Measurements from ENCODE around the gene AANAT.

AANAT gene

DNA sequence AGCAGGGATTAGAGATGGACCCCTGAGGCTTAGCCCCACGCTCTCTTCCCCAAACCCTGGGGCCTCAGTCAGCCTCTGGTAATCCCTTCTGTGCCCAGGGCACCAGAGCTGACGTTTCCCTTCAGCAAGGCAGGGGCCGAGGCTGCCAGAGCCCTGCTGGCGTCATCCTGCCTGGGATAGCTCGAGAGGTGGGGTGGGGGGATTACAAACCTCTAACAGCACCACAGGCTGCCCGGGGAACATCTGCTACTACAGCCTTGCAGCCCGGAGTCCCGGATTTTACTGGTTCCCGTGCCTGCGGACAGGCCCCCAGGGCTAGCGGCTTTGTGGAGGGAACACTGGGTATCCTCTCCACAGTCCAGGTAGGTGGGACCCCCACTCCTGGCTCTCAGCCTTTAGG is at the start of gene AANAT:
TSS of gene AANAT (plus strand) at position 238 of the 400 bp plus-strand sequence. CDS start 1,144 bp downstream, outside the sequence.
- no peak for DNase-seq (ENCODE audit: low read depth)

DNA sequence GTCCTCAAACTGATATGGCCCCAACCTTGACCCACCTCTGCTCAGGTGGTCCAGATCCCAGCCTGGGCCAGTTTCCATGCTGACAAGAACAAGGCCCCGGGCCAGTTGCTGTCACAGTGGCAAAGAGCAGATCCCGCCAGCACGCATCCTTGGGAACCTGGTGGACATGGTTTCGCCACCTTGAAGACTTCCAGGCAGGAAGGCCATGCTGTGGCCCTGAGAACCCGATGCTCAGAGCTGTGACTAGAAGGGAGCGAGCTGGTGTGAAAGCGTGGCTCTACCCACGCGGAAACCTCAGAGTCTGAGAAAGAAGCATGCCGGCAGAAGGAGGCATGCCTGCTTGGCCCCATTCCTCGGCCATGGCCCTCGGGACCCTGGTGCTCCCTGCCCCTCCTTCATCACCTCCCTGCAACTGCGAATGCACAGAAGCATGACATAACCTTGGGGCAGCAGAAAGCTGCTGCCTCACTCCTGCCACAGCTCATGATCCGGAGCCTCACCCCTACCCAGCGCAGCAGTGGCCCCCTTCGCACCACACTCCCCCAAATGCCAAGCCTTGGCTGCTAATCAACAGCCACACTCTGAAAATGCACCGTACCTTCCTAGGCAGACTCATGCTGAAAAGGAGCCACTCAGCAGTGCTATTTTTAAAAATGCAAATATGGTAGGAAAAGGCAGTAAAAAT is 47.7 kb upstream of the AANAT start:
- no peak for DNase-seq (ENCODE audit: low read depth)

DNA sequence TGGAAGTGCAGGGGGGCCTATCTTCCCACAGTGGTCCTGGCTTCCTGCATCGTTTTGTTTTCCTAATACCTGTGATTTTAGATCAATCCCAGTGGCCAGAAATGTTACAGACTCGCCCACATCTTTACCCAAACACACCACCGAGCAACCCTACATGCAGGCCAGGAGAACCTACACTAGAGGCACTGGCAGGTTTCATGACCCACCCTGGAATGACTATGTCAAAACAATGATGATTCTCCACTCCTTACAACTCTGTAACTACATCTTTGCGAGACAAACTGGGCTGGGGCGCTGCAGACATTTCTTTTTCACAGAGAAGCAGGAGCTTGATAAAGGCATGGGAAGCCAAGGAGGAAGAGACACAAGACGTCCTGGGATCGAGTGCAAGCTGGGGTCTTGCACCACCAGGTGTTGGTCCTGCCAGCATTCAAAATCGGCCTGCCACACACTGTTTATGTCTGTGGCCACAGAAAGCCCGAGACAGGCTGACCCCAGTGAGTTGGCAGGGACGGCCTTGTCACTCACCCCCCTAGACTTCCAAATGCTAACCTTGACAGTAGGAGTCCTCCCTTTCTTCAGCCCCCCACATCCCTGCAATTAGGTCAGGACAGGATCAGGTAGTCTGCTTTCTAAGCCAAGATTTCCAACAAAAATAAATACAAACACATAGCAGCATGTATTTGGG is 46.9 kb upstream of the AANAT start:
- DNase-seq (ENCODE audit: low read depth): no peak

DNA sequence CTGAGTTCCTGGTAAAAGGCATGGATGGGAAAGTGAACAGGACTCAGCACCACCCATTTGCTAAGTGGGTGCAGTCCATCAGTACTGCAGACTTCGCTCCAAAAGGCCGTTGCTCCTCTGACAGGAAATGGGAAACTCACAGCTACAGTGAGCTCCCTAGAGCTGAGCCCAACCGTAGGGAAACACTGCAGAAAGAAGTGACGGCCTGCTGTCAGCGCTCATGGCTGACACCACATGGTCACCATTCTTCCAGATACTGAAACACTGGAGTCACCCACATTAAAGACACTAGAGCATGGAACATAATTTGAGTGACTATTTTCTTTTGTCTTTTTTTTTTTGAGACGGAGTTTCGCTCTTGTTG is 46.4 kb upstream of the AANAT start:
- DNase-seq (ENCODE audit: low read depth): no peak

DNA sequence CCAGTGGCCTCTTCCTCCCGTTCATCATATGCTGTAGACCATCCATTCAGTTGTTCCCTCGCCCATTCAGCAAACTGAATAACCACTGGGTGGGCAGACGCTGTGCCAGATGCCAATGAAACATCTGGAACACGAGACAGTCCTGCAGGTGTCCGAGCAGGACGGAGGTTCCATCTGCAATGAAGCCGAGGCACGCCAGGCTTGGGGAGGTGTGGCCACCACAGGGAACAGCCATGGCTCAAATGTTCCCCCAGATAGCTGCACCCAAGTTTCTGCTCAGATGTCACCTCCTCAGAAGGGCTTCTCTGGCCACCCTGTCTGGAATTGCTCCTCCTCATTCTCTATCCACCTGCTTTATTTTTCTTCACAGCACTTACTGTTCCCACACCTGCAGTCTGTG is 45.0 kb upstream of the AANAT start:
- DNase-seq (ENCODE audit: low read depth): no peak

DNA sequence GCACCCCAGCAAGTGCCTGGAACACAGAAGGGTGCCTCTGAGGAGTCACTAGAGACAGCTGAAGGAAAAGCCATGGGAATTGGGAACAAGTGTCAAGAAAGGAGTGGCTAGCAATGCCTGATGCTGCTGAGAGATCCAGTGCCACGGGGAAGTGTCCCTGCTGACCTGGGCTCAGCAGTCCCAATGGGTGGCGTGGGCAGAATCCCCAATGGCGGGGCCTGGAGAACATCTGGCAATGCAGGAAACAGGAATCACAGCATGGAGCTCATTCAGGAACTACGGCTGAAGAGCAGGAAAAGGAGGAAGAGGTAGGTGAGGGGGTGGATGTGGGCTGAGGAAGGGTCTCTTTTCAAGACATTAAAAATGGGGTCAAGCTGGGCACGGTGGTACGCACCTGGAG is 44.5 kb upstream of the AANAT start:
- DNase-seq (ENCODE audit: low read depth): no peak

DNA sequence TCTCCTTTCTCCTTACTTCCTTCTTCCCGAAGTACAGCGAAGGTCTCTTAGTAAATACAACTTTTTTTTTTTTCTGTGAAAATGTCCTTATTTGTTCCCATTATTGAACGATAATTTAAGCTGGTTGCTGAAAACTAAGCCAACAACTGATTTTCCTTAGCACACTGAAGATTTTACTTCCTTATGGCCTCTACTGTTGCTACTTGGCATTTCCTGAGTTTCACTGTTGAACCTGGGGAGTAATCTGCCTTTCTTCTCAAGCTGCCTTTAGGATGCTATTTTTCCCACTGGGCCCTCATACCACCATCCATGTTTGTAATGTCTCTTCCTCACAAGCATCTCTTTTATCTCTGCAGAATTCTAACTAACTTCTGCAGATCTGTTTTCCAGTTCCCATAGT is 40.5 kb upstream of the AANAT start:
- no peak for DNase-seq (ENCODE audit: low read depth)

DNA sequence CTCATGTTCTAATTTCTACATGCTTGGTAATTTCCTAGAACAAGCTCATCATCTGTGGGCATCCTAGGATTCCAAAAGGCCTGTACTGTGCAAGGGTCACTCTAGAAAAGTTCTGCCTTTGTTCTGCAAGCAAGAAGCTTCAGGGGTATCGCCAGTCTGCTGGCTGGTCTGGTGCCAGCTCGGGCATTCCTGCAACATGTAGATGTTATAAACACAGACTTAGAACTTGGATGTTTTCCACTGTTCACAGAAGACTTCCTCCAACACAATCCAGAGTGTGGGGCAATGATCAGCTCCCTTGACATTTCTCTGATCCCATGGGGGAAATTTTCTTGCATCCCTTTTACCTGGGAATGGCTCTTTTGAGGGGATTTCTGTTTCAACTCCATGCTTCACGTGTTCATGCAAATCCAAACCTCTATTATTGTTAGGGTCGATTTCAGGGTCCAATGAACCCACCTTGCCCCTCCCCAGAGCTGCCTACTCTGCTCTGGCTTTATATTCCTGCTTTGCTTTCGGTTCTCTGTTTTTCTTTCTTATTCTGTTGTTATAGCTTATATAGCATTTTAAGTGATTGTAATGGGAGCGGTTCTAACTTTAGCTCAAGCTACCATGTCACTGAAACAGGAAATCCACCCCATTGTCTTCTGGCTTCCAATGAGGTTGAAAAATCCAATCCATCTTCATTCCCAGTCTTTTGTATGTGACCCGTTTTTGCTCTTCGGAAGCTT is 39.7 kb upstream of the AANAT start:
- DNase-seq (ENCODE audit: low read depth): no peak

DNA sequence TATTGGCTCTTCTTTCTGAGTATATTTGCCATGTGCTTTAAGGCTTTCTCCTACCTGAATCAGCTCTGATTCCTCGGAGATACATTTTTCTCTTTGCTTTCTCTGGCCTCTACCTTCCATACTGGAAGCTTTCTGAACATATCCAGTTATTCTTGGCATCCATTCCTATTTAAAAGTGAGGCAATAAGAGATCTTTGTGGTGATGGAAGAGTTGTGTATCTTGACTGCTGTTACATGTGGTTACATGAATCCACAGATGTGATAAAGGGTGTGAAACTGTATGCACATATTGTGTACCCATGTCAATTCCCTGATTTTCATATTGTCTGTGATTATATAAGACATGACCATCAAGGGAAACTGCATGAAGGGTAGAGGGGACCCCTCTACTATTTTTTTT is 38.9 kb upstream of the AANAT start:
- DNase-seq (ENCODE audit: low read depth): no peak

DNA sequence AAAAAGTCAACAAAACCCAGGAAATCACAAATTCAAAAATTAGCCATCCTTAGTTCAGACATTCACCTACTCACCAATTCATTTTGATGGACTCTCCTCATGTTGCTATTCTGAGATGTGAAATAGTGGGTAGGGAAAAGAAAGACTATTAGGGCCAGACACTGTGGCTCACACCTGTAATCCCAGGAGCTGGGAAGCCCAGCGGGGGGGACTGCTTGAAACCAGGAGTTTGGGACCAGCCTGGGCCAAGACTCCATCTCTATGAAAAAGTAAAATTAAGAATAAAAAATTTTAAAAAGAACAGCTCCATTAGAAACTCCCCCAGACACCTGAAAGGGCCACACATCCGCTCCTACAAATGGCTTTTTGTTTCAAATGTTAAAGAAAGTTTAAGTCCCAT is 35.9 kb upstream of the AANAT start:
- DNase-seq (ENCODE audit: low read depth): no peak

DNA sequence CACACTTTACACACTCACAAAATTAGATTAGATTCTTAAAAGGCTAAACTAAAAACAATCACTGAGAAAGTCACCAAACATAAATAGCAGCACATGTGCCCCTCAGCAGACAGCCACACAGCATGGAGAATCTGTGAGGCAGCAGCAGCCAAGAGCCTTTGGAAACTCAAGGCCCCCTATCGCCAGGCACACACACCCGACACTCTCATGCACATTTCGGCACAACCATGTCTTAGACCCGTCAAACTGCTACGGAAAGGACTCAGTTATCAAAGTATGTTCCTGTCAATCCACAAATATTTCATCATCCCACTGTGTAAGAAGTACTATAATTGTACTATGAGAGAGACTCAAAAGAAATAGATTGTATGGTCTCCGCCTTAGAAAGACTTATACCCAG is 35.4 kb upstream of the AANAT start:
- no peak for DNase-seq (ENCODE audit: low read depth)

DNA sequence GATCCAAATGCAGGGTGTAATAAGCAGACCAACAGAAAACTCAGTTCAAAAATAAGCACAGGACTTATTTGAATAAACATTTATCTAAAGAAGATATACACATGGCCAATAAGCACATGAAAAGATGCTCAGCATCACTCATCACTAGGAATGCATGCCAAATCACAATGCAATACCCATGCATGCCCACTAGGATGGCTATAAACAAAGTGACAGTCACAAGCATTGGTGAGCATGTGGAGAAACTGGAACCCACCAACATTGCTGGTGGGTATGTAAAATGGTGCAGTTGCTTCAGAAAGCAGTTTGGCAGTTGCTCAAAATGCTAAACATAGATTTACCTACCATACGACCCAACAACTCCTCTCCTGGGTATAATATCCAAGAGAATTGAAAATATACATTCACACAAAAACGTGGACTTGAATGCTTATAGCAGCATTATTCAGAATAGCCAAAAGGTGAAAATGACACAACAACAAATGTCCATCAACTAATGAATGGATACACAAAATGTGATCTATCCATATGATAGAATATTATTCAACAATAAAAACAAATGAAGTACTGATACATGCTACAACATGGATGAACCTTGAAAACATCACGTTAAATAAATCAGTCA is 34.6 kb upstream of the AANAT start:
- DNase-seq (ENCODE audit: low read depth): peak; percentile 66

DNA sequence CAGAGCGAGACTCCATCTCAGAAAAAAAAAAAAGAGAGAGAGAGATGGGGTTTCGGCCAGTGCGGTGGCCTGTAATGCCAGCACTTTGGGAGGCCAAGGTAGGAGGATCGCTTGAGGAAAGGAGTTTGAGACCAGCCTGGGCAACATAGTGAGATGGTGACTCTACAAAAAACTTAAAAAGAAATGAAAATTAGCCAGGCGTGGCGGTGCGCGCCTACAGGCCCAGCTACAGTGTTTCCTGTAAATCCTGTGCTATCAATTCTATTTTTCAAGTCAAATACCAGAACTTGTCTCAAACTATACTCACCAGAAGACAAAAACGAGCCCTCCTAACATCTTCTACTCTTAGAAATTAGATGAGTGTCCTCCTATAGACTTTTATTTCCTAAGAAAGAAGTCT is 33.7 kb upstream of the AANAT start:
- DNase-seq (ENCODE audit: low read depth): no peak

DNA sequence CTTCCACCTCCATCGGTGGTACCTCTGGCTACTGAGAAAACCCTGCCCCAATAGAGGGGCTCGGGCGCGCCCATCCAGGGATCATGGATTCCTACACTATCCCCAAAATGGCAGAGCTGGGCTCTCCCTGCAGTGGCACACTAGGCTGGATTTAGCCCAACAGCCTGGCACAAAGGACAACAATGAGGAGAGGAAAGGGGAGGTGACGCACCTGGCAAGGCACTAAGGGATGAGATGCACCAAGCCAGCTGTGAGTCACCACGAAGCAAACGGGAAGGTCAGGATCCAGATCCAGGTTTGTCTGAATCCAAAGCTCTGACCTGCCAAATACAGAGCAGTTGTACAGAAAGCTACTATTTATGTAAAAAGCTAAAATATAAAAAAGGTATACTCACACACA is 32.5 kb upstream of the AANAT start:
- no peak for DNase-seq (ENCODE audit: low read depth)

DNA sequence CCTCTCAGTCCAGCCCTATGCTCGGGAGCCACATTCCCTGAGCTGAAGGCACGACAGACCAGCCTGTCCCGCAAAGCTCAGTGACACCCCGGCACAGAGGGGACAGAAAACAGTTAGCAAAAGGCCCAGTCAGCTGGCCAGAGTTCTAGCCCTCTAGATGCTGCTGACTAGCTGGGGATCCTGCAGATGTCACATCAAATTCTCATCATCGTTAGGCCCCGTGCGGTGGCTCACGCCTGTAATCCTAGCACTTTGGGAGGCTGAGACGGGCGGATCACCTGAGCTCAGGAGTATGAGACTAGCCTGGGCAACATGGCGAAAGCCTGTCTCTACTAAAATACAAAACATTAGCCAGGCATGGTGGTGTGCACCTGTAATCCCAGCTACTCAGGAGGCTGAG is 31.7 kb upstream of the AANAT start:
- no peak for DNase-seq (ENCODE audit: low read depth)

DNA sequence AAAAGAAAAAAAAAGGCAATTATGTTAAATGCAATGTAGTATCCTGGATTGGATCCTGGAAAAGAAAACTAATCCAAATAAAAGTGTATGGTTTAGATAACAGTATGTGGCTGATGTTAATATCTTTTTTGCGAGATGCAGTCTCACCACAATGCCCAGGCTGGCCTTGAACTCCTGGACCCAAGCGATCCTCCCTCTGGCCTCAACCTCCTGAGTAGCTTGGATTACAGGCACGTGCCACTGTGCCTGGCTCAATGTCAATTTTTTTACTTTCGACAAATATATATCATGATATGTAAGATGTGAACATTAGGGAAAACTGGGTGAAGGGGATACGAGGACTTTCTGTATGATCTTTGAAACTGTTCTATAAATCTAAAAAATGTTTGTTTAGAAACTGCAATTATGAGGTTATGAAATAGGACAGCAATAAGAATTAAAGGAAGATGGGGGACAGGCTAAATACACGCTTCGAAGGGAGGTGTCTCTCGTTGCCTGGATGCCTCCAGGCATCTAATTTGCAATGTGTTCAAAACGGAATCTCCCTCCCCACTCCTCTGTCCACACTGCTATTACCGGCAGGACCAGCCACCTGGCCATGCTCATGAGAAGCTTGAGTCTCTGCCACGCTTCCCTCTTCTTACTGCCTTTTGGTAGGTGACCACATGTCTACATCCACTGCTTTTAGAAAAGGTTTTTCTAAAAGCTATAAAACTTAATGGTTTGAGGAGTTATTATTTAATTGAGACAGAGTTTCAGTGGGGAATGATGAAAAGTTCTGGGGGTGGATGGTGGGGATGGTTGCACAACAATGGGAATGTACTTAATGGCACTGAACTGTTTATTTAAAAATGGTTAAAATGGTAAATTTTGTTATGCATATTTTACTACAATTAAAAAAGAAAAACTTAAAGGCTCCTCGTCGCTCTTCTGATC is 29.7 kb upstream of the AANAT start:
- DNase-seq (ENCODE audit: low read depth): no peak

DNA sequence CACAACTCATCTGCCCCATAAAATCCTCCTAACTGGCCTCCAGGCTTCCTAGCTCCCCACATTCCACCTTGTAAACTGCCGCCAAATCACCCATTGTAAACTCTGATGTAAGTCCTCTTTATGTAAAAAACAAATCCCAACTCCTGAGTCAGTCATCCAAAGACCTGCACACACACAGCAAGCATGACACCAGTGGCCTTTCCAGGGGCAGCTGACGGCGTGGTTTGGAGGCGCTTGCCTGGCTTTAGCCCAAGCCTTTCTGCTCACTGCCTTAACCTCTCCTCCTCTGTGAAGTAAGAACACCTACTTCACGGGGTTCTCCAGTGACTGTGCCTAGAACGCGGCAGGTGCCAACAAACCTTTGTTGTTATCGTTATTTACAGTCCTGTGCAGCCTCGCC is 28.5 kb upstream of the AANAT start:
- no peak for DNase-seq (ENCODE audit: low read depth)

DNA sequence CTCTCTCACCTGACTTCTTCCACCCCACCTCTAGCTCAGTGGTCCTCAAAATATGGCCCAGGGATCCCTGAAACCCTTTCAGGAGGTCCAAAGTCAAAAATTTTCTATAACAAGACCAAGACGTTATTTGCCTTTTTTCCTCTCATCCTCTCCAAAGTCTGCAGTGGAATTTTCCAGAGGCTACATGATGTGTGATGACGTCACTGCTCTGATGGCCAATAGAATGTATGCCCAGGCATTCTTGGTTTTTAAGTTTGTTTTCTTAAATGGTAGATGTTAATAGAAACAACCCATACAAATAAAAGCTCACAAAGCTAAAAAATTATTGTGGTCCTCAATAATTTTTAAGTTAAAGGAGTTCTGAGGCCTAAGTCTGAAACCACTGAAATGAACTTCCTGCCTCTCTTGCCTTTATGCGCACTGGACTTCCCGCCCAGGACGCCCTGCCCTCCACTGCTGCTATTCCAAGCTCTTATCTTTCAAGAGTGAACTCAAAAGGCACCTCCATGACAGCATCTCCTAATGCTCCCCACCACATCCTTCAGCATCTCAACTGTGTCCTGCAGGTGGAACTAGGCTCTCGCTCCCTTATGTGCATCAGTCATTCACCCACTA is 28.0 kb upstream of the AANAT start:
- no peak for DNase-seq (ENCODE audit: low read depth)

DNA sequence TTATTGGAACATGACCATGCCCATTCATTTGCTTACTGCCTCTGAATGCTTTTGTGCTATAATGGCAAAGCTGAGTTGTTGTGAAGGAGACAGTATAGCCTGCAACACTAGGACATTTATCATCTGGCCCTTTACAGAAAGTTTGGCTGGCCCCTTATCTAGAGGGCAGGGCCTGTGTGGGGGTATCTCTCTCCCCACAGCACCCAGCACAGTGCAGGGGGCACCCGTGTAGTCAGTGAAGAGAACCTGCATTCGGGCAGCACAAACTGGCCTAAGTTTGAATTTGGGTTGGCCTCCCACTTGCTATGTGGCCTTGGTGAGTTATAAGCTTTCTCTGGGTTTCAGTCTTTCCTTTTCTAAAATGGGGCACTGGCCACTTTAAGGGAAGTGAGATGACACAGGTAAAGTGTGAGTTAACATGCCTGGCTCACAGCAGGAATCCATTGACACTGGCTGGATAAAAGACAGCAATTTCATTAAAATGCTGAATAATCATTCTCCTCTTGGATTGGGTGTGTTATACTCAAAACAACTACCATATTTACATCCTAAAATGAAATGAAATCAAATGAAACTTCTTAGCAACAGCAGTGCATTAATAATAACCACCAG is 26.5 kb upstream of the AANAT start:
- DNase-seq (ENCODE audit: low read depth): no peak

DNA sequence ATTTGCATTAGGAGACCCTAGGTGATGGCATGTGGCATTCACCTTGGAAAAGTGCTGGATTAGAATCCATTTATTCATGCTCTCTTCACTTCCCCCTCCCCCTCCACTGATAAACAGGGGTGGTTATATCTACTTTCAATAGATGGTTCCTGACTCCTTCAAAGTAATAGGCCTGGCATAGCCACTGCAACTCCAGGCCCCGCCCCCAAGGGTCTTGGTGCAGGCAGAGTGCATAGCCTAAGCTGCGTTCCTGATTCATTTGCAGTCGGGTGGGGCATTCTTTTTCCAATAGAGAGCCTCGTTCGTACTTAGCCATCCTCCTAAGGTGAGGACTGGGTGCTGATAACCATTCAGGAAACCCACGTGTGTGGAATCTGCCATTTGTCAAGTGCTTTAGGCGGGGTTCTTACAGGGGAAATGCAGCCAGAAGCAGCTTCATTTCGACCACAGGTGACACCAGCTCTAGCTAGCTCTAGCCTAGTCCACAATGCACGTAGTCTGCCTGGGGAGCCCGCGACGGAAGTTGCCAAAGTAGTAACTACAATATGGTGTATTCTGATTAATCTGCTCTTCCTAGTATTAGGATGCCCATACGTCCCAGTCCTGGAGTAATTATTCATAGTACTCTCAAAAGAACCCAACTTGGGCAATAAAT is 25.6 kb upstream of the AANAT start:
- no peak for DNase-seq (ENCODE audit: low read depth)

All from ELR (cell line).